Limb (tissue), 2 donors: ENCODE results near the gene MRPL49.

Source experiments
- DNase-seq, 2 donors: peaks; one replicate each; pipeline ENCODE4 v3.0.0-alpha.2; 2016; ENCODE audit errors: extremely low spot score in 2 of 2

The MRPL49 gene

DNA sequence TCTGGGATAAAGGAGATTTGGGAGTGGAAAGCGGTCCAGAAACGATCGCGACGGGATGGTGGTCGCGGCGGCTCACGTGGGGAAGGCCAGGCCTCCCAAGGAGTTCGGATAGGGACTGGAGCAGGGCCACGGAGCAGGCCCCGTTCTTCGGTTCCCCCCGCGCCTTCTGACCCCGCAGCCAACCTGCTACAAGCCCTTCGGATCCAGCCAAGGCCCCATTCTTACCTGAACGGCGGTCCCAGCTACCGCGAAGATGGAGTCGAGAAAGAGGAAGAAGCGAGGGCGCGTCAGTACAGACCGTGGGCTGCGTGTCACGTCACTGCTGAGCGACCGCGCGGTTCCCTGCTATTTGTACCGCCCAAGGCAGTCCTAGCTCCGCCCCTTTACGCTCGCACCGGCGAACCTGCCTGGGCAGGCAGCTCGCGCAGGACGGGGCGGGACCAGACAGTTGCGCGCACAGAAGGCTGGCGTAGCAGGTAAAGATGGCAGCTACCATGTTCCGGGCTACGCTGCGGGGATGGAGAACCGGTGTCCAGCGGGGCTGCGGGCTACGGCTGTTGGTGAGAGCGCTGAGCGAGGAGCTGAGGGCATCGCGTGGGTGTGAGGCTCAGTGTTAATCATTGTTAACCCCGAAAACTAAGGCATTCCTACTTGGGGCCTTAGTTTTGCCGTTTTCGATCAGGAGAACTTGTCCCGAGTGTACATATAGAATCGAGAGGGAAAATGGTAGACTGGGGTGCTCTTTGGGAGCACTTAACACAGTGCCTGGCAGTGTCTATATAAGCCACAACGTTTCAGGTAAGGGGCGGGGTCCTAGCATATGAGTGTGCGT lies at the start of gene MRPL49, which contains the start of gene FAU:
Gene MRPL49 (plus strand): TSS at position 457 of the 832 bp plus-strand sequence. CDS start 26 bp downstream, at position 483.
Gene FAU (minus strand): TSS at position 270 of the 832 bp plus-strand sequence. CDS start 321 bp downstream, outside the sequence.
- DNase-seq = peak; percentile 97

GRCh38 chr11:65072631-65072966 lies 49.5 kb upstream of the MRPL49 start:
- DNase-seq = no peak

GRCh38 chr11:65077451-65077850 lies 44.7 kb upstream of the MRPL49 start:
- DNase-seq = no peak

- DNase-seq = no peak
These were observed 44.0 kb upstream of the MRPL49 start for GRCh38 chr11:65078151-65078550.

- no peak for DNase-seq
These were observed 43.3 kb upstream of the MRPL49 start for GRCh38 chr11:65078786-65079342.

GRCh38 chr11:65083134-65083833 lies 38.8 kb upstream of the MRPL49 start:
- DNase-seq = no peak

DNA sequence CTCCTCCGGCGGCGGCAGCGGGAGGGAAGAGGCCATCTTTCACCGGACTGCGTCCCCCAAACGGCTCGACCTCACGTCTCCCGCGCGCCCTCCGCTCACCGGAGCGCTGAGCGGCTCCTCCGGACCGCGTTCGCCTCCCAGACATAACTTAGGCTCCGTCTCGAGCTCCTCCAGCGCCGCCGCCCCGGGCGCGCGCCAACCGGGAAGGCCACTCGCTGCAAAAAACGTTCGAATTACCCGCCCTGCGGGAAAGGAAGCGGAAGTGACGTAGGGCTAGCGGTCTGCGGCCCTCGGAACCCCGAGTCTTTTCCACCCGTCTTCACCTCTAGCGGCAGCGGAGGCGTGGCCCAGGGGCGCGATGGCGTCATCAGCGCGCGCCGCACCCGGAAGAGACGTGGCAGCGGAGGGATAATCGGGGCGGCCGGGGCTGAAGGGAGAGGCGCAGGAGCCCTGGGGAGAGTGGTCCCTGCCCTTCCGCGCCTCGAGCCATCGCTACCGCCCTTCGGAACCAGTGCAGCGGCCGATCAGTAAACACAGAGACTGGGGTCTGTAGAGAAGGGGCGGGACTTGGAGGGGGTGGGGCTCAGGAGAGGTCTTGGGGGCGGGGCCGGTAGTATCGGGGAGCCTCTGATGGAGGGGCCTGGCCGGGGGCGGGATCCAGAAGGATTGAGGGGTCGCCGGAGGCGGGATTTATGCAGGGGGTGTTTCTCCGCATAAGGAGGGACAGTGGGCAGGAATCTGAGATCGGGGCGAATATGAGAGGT lies 38.1 kb upstream of the MRPL49 start, which contains the start of the genes CDCA5 and ZFPL1:
Gene CDCA5 (minus strand): TSS at position 207 of the 764 bp plus-strand sequence. CDS start 62 bp downstream, at position 145.
Gene ZFPL1 (plus strand): TSS at position 389 of the 764 bp plus-strand sequence. CDS start 477 bp downstream, outside the sequence.
- peak; percentile 98 for DNase-seq

GRCh38 chr11:65084598-65085375 lies 37.3 kb upstream of the MRPL49 start:
- no peak for DNase-seq

DNA sequence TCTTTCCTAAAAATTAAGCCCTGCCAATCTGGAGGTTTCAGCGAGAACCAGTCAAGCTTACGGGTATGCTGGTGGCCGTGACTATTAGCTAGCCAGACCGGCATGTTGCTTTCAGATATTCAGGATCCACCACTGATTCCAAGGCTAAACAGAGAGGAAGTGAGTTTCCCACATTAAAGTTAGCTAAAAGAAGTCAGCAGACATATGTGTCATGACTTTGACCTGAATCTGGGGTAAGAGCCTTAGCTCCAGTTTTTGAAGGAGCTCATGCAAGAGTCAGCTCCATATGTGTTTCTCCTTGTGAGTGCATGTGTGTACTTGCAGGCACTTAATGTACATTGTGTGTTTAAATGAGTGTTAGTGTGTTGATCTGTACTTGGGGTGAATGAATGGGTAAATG lies 36.7 kb upstream of the MRPL49 start:
- no peak for DNase-seq

GRCh38 chr11:65086809-65087208 lies 35.3 kb upstream of the MRPL49 start:
- no peak for DNase-seq

DNA sequence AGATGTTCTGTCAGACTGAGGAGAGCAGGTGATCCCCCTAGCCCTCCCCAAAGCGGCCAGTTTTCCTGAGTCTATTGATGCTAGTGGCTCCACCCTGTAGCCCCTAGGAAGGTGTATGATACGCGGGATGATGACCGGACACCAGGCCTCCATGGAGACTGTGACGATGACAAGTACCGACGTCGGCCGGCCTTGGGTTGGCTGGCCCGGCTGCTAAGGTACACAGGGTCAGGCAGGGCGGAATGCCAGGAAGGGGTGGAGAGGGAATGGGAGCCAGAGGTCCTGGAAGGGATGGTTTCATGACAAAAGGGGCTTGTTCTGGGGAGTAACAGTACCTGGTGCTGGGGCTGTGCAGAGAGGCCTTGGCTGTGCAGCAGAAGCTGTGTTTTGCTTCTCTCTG lies 34.9 kb upstream of the MRPL49 start:
- DNase-seq = no peak

- DNase-seq = no peak
These were observed 34.3 kb upstream of the MRPL49 start for GRCh38 chr11:65087827-65088226.

DNA sequence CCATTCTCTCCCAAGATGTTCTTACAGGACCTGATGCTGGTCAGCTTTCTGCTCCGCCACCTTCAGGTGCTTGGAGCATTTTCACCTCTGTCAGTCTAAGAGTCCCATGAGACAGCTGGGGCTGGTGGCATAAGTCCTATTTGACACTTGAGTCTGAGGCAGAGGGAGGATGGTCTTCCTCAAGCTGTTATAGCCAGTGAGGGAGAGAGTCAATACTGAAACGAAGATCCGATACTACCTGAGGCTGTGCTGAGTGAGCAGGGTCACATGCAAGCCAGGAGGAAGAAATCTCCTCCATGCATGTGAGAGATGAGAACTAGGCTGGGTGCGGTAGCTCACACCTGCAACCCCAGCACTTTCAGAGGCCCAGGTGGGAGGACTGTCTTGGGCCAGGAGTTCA lies 32.5 kb upstream of the MRPL49 start:
- no peak for DNase-seq

DNA sequence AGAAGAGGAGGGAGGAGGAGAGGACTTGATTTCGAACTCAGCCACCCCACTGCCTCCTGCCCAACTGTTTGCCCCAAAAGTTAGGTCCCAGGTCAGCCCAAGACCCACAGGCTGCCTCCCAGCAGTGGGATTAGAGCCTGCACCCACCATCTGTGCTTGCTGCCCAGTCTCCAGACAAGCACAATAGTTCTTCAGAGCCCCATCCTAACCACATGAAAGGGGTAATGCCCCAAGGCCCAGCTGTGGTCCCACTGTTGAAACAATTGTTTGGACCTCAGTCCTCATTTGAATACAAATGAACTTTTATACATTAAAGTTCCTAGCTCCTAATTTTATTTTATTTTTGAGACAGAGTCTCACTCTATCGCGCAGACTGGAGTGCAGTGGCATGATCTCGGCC lies 31.5 kb upstream of the MRPL49 start:
- DNase-seq = no peak

DNA sequence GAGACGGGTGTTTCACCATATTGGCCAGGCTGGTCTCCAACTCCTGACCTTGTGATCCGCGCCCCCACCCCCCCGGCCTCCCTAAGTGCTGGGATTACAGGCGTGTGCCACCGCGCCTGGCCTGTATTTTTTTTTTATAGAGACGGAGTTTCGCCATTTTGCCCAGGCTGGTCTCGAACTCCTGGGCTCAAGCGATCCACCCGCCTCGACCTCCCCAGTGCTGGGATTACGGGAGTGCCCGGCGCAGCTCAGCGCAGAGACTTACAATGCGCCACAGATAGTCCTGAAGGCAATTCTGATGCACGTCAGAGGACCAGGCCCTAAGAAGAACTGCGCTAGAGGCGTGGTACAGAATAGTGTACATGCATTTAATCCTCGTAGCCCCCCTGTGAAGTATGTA lies 26.7 kb upstream of the MRPL49 start:
- DNase-seq = no peak

- peak; percentile 87 to 91 for DNase-seq
These were observed 25.9 kb upstream of the MRPL49 start, which contains the start of gene VPS51 for GRCh38 chr11:65095974-65096806. Gene VPS51, plus strand, starts transcription at chr11:65096214. Its CDS starts 37 bp downstream, at chr11:65096251.

GRCh38 chr11:65096926-65097325 lies 25.2 kb upstream of the MRPL49 start:
- no peak for DNase-seq

DNA sequence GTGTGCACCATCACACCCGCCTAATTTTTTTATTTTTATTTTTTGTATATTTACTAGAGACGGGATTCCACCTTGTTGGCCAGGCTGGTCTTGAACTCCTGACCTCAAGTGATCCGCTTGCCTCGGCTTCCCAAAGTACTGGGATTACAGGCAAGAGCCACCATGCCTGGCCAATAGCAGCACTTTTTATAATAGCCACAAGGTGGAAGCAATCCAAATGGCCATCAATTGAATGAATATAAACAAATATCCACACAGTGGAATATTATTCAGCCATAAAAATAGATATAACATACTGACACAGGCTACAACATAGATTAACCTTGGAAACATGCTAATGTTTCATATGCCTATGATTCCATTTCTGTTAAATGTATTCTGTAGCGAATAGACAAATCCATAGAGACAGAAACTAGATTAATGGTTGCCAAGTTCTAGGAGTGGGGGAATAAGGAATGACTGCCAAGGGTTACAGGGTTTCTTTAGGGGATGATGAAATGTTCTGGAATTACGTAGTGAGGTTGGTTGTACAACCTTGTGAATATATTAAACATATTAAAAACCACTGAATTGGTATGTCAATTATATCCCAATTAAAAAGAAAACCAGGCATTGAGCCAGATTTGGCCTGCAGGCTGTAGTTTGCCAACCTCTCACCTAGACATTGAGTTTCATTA lies 21.3 kb upstream of the MRPL49 start:
- no peak for DNase-seq
